Coronary artery (tissue), 2 donors: ENCODE measurements around the gene HSD3B7.

ENCODE experiments used
- DNase-seq: peaks from one replicate; pipeline ENCODE4 v3.0.0-alpha.2; 2017; ENCODE audit warnings: low spot score
- H3K27ac ChIP-seq, 2 donors: fragments of 200-600 bp; sonication (generic); one replicate each; pipeline ENCODE4 v1.5.1; 2016 to 2019
- H3K4me3 ChIP-seq: fragments of 200-600 bp; sonication (generic); 2 replicates; pipeline ENCODE4 v1.5.1; 2016; ENCODE audit warnings: mild to moderate bottlenecking, moderate library complexity
- CTCF ChIP-seq: fragments of 200-600 bp; sonication (generic); IDR thresholded peaks from one replicate; pipeline ENCODE4 v1.5.1; 2019; ENCODE audit warnings: antibody characterized with exemption

Gene HSD3B7

GRCh38 chr16:31003744-31004143 lies 18.7 kb downstream of the HSD3B7 start:
- DNase-seq = no peak
- TF ChIP-seq CTCF = no peak
- Histone ChIP-seq H3K4me3 (no peak overlapping the region), H3K27ac (no peak overlapping the region)

GRCh38 chr16:31004658-31005057 lies 19.7 kb downstream of the HSD3B7 start:
- no peak for DNase-seq
- H3K4me3 ChIP-seq = no peak overlapping the region
- H3K27ac ChIP-seq = no peak overlapping the region
- TF ChIP-seq CTCF = no peak

- no peak for DNase-seq
- TF ChIP-seq CTCF = no peak
- no peak overlapping the region for H3K4me3 ChIP-seq
- no peak overlapping the region for H3K27ac ChIP-seq
Observed at GRCh38 chr16:31005350-31006085, 20.5 kb downstream of the HSD3B7 start.

- H3K4me3 ChIP-seq = no peak overlapping the region
- DNase-seq = no peak
- no peak for TF ChIP-seq CTCF
- H3K27ac ChIP-seq = no peak overlapping the region
Observed at GRCh38 chr16:31006086-31006385, 21.0 kb downstream of the HSD3B7 start.

GRCh38 chr16:31006589-31006988 lies 21.6 kb downstream of the HSD3B7 start:
- no peak for TF ChIP-seq CTCF
- DNase-seq = no peak
- no peak overlapping the region for H3K27ac ChIP-seq
- H3K4me3 ChIP-seq = no peak overlapping the region

GRCh38 chr16:31007684-31008083 lies 22.7 kb downstream of the HSD3B7 start:
- H3K4me3 ChIP-seq = no peak overlapping the region
- no peak for DNase-seq
- no peak for TF ChIP-seq CTCF
- H3K27ac ChIP-seq = no peak overlapping the region

GRCh38 chr16:31008149-31008548 lies 23.1 kb downstream of the HSD3B7 start:
- no peak overlapping the region for H3K27ac ChIP-seq
- TF ChIP-seq CTCF = no peak
- H3K4me3 ChIP-seq = no peak overlapping the region
- DNase-seq = no peak
